SU-DHL-6 (cell line): ENCODE results near the gene ATR.
"Not testable (repeated sequence)": the region's sequence is repeated elsewhere in the genome, so short reads cannot be mapped to it uniquely, and the experiment has no call there.

Source experiments
- CTCF ChIP-seq: fragments of 200-600 bp; sonication (generic); IDR thresholded peaks from one replicate; pipeline ENCODE4 v1.5.1; 2017; ENCODE audit warnings: antibody characterized with exemption, mild to moderate bottlenecking, low read length, moderate library complexity; ENCODE audit not compliant: insufficient read depth, poor library complexity, severe bottlenecking
- EZH2phosphoT487 ChIP-seq: fragments of 200-600 bp; sonication (generic), shearing (Covaris generic); conservative IDR thresholded peaks from 2 replicates; pipeline ENCODE4 v1.6.1; 2018; ENCODE audit warnings: mild to moderate bottlenecking, antibody characterized with exemption, low read length, moderate library complexity, mixed read lengths

- not testable (repeated sequence) for TF ChIP-seq CTCF, EZH2phosphoT487
Measured at GRCh38 chr3:142592268-142592667, 13.7 kb upstream of the ATR start.
